ENCODE results near the gene CAMTA1. TPM values are rescaled to one million over a fixed set of nuclear protein-coding genes. Genes with fewer than 3 reads are reported as not detected.

The CAMTA1 gene
- total RNA-seq, 1 donor from 2014 or later, result 77.6 TPM

- H2AFZ ChIP-seq (ENCODE audit: low read depth, low read length), result no peak overlapping the region
Measured at GRCh38 chr1:7406641-7407543, 621.6 kb downstream of the CAMTA1 start.

DNA sequence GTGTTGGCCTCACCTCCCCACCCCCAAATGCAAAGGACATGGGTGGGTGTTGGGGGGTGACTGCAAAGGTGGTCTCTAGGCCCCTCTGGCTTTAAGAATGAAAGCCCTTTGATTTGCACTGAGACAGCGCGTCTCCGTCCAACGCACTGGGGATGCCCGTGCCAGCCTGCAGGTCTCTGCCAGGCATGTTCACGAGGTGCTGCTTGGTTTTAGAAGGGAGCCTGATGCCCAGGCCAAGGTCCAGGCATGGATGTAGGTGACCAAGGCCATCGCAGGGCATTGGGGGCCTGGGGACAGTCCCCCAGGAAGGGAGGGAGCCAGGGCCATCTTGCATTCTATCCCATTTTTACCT lies 622.3 kb downstream of the CAMTA1 start:
- H3K79me2 ChIP-seq (ENCODE audit: insufficient read depth, low read length), result no peaks in the 10 kb centered on the region
- no peak for FAIRE-seq
- no peak for DNase-seq (ENCODE audit: low read depth)
- no peak overlapping the region for H3K4me2 ChIP-seq (ENCODE audit: low read length)
- Mint-ChIP-seq H3K4me1 (ENCODE audit: low read depth, unreplicated experiment) (peaks cover 8% of the 10 kb centered on the region), H3K9me3 (ENCODE audit: unreplicated experiment) (peaks cover 3% of the 10 kb centered on the region), H3K36me3 (ENCODE audit: low read depth, unreplicated experiment) (no peaks in the 10 kb centered on the region), H3K27ac (ENCODE audit: unreplicated experiment) (no peak overlapping the region), H3K27me3 (ENCODE audit: low read depth, unreplicated experiment) (peaks cover 7% of the 10 kb centered on the region), H3K4me3 (ENCODE audit: unreplicated experiment) (no peak overlapping the region)
- no peak overlapping the region for H3K4me3 ChIP-seq (ENCODE audit: insufficient read depth, low read depth, low read length)
- no peaks in the 10 kb centered on the region for H3K9me3 ChIP-seq (ENCODE audit: insufficient read depth, low read depth, low read length)
- H3K9ac ChIP-seq (ENCODE audit: low read length), result no peak overlapping the region
- peaks cover 3% of the 10 kb centered on the region for H3K4me1 ChIP-seq (ENCODE audit: insufficient read depth, low read length)
- TF ChIP-seq EZH2 (IDR thresholded peaks at IDR 0.05; ENCODE audit: insufficient read depth, low read length), result no peak
- TF ChIP-seq, protein P1, sequence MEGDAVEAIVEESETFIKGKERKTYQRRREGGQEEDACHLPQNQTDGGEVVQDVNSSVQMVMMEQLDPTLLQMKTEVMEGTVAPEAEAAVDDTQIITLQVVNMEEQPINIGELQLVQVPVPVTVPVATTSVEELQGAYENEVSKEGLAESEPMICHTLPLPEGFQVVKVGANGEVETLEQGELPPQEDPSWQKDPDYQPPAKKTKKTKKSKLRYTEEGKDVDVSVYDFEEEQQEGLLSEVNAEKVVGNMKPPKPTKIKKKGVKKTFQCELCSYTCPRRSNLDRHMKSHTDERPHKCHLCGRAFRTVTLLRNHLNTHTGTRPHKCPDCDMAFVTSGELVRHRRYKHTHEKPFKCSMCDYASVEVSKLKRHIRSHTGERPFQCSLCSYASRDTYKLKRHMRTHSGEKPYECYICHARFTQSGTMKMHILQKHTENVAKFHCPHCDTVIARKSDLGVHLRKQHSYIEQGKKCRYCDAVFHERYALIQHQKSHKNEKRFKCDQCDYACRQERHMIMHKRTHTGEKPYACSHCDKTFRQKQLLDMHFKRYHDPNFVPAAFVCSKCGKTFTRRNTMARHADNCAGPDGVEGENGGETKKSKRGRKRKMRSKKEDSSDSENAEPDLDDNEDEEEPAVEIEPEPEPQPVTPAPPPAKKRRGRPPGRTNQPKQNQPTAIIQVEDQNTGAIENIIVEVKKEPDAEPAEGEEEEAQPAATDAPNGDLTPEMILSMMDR (IDR thresholded peaks at IDR 0.05; ENCODE audit: insufficient read depth, low read depth, low read length), result no peak
- no peaks in the 10 kb centered on the region for H3K27me3 ChIP-seq (ENCODE audit: insufficient read depth, low read length)
- H3K36me3 ChIP-seq (ENCODE audit: insufficient read depth, low read length), result no peaks in the 10 kb centered on the region
- no peak overlapping the region for H2AFZ ChIP-seq (ENCODE audit: low read depth, low read length)
- H3K27ac ChIP-seq (ENCODE audit: low read depth, low read length), result no peak overlapping the region
- H4K20me1 ChIP-seq (ENCODE audit: insufficient read depth, low read length), result no peaks in the 10 kb centered on the region

More at GRCh38 chr1:7406641-7407543, 621.6 kb downstream of the CAMTA1 start:
- Histone ChIP-seq H3K36me3 (ENCODE audit: insufficient read depth, low read length) (no peaks in the 10 kb centered on the region), H3K27me3 (ENCODE audit: insufficient read depth, low read length) (no peaks in the 10 kb centered on the region), H4K20me1 (ENCODE audit: insufficient read depth, low read length) (no peaks in the 10 kb centered on the region), H3K4me2 (ENCODE audit: low read length) (no peak overlapping the region), H3K9ac (ENCODE audit: low read length) (no peak overlapping the region), H3K9me3 (ENCODE audit: insufficient read depth, low read depth, low read length) (no peaks in the 10 kb centered on the region), H3K79me2 (ENCODE audit: insufficient read depth, low read length) (no peaks in the 10 kb centered on the region), H3K4me1 (ENCODE audit: insufficient read depth, low read length) (peaks cover 9% of the 10 kb centered on the region), H3K27ac (ENCODE audit: low read depth, low read length) (no peak overlapping the region), H3K4me3 (ENCODE audit: insufficient read depth, low read depth, low read length) (no peak overlapping the region)
- Mint-ChIP-seq H3K4me1 (ENCODE audit: low read depth, unreplicated experiment) (peaks cover 14% of the 10 kb centered on the region), H3K9me3 (ENCODE audit: unreplicated experiment) (peaks cover 1% of the 10 kb centered on the region), H3K36me3 (ENCODE audit: low read depth, unreplicated experiment) (no peaks in the 10 kb centered on the region), H3K27ac (ENCODE audit: unreplicated experiment) (no peak overlapping the region), H3K27me3 (ENCODE audit: low read depth, unreplicated experiment) (peaks cover 7% of the 10 kb centered on the region), H3K4me3 (ENCODE audit: unreplicated experiment) (no peak overlapping the region)
- no peak for TF ChIP-seq EZH2 (IDR thresholded peaks at IDR 0.05; ENCODE audit: insufficient read depth, low read length)
- TF ChIP-seq, protein P1 (IDR thresholded peaks at IDR 0.05; ENCODE audit: insufficient read depth, low read depth, low read length), result no peak
- FAIRE-seq, result no peak
- no peak for DNase-seq (ENCODE audit: low read depth)

Data from astrocyte (in vitro differentiated cells and primary cell).